ENCODE measurements around the gene PCBP2.

- TF ChIP-seq POLR2A (IDR thresholded peaks at IDR 0.05) (no peak), POLR2AphosphoS5 (IDR thresholded peaks at IDR 0.05) (no peak), CTCF (IDR thresholded peaks at IDR 0.05) (no peak)
Observed at GRCh38 chr12:53456654-53457366, 4.9 kb downstream of the PCBP2 start.
